HG03342 (cell line): ENCODE results near the gene TRIM17.

Experiments
- ATAC-seq: cut with Tn5 transposase; IDR thresholded peaks from one replicate; pipeline ENCODE4 v1.9.1; 2021; ENCODE audit warnings: mild to moderate bottlenecking, moderate library complexity; ENCODE audit not compliant: unreplicated experiment

TRIM17 gene

DNA sequence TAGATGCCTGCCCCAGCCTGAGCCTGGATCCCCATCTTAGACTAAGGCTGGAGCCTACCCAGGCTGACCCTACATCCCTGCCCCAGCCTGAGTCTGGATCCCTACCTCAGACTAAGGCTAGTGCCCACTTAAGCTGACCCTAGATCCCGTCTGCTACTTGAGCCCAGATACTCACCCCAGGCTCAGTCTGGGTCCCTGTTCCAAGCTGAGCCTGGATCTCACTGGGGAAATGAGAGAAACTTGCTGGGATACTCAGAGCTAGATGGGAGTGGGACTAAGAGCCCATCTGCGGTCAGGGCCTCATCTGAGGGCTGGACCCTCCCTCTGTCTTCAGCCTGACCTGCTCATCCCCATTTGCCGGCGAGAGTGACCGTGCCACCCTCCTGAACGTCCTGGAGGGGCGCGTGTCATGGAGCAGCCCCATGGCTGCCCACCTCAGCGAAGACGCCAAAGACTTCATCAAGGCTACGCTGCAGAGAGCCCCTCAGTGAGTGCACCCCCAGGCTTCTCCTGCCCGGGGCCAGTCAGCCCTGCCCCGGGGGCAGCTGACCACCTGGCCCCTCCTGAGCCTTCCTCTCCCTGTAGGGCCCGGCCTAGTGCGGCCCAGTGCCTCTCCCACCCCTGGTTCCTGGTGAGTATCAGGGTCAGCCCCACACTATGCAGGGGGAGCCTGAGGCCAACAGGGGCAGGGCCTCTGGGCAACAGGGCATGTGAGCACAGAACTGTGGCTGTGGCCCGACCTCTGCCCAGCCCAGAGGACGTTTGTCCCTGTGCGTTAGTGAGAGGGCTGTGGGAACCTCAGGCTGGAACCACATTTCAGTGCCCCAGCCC, 46.8 kb downstream of the TRIM17 start:
- no peak for ATAC-seq

DNA sequence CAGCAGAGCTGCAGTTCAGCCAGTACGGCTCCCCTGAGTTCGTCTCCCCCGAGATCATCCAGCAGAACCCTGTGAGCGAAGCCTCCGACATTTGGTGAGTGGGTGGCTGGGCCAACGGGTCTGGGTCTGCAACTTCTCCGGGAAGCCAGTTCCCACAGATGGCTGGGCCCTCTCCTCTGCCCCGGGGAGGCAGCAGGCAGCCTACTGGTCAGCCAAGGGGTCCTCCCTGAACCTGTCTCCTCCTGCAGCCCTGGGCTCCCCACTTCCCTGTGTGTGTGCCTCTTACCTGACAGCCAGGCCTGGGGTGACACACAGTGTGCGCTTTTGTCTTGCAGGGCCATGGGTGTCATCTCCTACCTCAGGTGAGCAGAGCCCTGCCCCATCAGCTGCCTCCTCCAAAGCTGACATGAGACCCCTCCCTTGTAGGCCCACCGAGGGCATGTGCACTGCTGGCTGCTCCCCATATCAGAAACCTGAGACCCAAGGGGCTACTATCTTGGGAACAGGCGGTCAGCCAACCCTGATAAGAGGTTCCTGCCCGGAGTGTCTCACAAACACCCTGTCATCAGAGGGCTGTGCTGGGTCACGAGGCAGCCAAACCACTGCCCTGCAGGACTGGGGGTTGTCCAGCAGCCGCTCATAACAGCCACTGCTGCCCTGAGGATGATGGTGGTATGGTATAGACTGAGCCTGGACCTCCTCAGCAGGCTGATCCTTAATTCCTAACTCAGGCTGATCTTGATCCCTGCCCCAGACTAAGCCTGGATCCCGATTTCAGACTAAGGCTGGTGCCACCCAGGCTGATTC, 47.7 kb downstream of the TRIM17 start:
- ATAC-seq: no peak

DNA sequence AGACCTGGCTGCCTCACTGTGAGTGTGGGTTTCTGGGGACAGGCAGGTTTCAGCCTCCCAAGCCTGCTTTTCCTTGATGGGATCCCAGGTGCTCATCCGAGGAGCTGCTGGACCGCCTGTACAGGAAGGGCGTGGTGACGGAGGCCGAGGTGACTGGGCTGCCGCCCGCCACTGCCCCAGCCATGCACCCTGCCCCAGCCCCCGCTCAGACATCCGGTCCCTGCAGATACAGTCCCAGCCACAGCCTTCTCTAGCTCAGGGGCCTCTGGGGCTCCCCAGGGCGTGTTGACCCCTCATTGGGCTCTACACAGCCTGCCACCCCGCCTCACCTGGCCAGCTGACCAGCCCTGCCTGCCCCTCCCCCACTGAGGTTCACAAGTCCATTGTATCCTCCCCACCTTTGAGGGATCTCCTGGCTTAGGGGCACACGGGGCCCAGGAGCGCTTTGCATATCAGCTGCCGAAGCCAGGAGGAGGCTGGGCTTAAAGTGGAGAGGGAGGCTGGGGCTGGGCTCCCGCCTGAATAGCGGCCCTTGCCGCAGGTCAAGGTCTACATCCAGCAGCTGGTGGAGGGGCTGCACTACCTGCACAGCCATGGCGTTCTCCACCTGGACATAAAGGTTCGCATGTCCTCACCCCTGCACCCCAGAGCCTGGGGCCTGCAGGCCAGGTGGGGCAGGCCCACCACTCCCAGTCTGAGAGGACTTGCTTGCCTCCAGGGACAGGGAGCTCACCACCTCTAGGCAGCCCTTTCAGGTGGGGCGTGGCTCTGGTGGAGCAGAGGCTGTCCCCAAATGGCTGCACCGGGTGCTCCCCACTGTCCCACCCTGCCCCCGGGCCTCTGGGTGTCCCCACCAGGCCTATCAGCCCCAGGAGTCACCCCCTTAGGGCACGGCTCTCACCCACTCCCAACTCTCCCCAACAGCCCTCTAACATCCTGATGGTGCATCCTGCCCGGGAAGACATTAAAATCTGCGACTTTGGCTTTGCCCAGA, 48.6 kb downstream of the TRIM17 start:
- ATAC-seq: no peak

DNA sequence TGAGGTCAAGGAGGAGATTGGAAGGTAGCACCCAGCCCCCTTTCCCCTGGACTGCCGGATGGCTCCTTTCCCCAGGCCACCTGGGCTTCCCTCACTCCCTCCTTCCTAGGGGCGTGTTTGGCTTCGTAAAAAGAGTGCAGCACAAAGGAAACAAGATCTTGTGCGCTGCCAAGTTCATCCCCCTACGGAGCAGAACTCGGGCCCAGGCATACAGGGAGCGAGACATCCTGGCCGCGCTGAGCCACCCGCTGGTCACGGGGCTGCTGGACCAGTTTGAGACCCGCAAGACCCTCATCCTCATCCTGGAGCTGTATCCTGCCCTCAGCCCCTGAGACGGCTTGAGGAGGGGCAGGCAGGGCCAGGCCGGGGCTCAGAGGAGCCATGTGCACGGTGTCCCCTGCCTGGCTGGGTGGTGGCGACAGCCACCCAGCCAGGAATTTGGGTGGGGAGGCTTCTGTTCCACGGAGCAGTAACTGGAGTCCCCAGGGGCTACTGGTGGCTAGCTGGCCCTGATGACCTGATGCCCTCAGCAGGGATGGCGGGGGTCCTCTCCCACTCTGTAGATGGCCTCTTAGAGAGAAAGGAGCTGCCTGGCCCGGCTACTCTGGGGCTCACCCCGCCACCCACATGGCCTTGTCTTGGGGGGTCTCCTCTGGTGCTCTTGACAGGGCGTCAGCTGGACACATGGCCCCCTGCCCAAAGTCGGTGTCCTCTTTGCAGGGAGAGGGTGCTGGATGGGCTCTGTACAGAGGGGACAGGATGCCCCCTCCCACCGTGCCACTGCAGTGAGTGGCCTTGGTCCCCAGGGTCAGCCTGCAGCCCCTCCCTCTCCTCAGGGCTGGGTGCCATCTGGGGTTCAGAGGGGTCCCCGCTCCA, 49.6 kb downstream of the TRIM17 start:
- ATAC-seq: no peak

GRCh38 chr1:228366062-228366865, 50.4 kb downstream of the TRIM17 start:
- no peak for ATAC-seq

DNA sequence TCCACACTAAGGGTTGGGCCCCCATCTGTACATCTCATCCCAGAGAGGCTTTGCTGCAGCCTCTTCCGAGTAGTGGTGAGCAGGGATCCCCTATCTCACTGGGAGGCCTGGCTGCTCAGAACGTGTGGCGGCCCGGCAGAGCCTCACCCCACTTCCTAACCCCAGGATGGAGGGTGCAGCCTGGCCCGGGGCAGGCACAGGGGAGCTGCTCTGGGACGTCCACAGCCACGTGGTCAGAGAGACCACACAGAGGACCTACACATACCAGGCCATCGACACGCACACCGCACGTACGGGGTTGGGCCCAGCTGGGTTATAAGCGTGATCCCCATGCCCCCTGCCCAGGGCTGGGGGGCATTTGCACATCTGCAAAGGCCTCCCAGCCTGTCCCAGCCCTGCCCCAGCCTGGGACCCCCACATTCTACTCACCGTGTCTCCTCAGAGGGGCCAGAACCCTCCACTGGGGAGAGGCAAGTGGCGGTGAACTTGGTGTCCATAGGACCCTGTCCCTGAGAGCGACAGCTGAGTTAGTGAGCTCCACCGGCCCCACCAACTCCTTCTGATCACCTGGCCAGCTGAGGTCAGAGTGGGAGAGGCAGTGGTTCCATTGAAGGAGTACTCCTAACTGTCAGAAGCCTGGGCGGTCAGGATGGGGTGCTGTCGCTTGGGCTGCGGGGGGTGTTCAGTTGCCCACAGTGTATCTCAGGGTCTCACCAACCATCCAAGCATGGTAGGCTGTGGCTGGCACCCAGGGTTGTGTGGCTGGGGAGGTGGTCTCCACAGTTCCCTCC, 51.2 kb downstream of the TRIM17 start:
- no peak for ATAC-seq

- ATAC-seq: no peak
Observed at GRCh38 chr1:228364706-228365213, 51.9 kb downstream of the TRIM17 start.

GRCh38 chr1:228364068-228364705, 52.5 kb downstream of the TRIM17 start:
- no peak for ATAC-seq

DNA sequence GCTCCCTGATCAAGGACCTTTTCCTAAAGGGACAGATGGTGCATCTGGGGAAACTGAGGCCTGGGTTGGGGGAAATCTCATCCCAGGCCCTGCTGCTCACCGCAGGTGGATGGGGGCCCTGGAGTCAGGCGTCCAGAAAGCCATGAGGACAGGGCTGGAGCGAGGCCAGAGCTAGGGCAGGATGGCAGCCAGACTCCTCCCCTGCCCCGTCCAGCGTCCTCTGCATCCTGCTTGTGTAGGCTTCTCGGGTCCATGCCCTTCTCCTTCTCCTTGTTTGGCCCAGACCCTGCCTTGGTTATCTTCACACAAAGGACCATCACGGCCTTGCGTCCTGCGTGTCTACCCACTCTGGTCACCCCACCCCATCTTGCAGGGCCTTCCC, 53.0 kb downstream of the TRIM17 start:
- ATAC-seq: no peak

DNA sequence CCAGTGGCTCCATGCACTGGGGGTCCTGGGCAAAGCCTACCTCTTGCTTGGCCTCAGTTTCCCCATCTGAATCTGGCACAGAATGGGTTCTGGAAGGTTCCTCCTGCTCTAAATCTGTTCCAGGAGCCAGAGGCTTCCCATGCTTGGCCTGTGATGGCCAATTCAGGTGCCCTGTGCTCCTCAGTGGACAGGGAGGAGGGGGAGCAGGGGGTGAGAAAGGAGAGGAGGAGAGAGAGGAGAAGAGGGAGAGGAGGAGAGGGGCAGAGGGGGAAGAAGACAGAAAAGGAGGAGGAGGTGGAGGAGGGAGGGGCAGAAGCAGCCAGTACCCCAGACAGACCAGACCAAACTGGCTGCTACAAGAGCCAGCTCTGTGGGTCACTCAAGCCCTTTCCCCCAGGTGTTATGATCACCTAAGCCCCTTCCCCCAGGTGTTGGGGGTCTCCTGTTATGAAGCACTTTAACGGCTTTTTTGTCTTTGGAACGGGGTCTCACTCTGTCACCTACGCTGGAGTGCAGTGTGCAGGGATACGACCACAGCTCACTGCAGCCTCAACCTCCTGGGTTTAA, 53.7 kb downstream of the TRIM17 start:
- ATAC-seq: no peak

GRCh38 chr1:228362141-228362883, 54.3 kb downstream of the TRIM17 start:
- ATAC-seq: no peak

- ATAC-seq: no peak
Observed at GRCh38 chr1:228361314-228362140, 55.1 kb downstream of the TRIM17 start.

GRCh38 chr1:228360533-228361313, 55.9 kb downstream of the TRIM17 start:
- ATAC-seq: no peak

DNA sequence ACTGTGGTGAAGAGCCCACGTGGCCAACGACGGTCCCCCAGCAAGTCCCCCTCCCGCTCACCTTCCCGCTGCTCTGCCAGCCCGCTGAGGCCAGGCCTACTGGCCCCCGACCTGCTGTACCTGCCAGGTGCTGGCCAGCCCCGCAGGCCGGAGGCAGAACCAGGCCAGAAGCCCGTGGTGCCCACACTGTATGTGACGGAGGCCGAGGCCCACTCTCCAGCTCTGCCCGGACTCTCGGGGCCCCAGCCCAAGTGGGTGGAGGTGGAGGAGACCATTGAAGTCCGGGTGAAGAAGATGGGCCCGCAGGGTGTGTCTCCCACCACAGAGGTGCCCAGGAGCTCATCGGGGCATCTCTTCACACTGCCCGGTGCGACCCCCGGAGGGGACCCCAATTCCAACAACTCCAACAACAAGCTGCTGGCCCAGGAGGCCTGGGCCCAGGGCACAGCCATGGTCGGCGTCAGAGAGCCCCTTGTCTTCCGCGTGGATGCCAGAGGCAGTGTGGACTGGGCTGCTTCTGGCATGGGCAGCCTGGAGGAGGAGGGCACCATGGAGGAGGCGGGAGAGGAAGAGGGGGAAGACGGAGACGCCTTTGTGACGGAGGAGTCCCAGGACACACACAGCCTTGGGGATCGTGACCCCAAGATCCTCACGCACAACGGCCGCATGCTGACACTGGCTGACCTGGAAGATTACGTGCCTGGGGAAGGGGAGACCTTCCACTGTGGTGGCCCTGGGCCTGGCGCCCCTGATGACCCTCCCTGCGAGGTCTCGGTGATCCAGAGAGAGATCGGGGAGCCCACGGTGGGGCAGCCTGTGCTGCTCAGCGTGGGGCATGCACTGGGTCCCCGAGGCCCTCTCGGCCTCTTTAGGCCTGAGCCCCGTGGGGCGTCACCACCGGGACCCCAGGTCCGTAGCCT, 56.8 kb downstream of the TRIM17 start:
- ATAC-seq: no peak
